HepG2 (cell line): ENCODE results near the gene TIPRL. TPM values are rescaled to one million over a fixed set of nuclear protein-coding genes. Genes with fewer than 3 reads are reported as not detected.

Experiments used
- ATAC-seq: fragments of 200-7000 bp; cut with Tn5 transposase; 3 replicates; pipeline ENCODE4 v1.9.1; 2020; ENCODE audit warnings: mild to moderate bottlenecking, moderate library complexity
- BruUV-seq: library from RNA; stranded (reverse); fragments of 400-500 nt; replicated peaks from 2 replicates; lab custom pipeline; 2021; lab: Mats Ljungman, UMichigan
- CTCF ChIA-PET: fragments of 300-600 bp; formaldehyde crosslinking; extraction: SDS; loops from one replicate; lab custom pipeline; 2021; ENCODE audit warnings: low total read pairs, inconsistent platforms, low intra/inter-chr PET ratio; lab: Yijun Ruan, JAX
- POLR2A ChIA-PET: fragments of 350-600 bp; sonication (Branson Sonifier 250); formaldehyde crosslinking; loops from one replicate; lab custom pipeline; 2020; ENCODE audit warnings: antibody characterized with exemption, inconsistent platforms; lab: Yijun Ruan, JAX
- DNase-seq: peaks from one replicate; pipeline ENCODE4 v3.0.0-alpha.2; 2015; ENCODE audit warnings: low spot score
- FAIRE-seq: peaks from 3 replicates; lab custom pipeline; 2011; peaks lifted over from hg19 to GRCh38; lab: Jason Lieb, UNC
- H2AFZ ChIP-seq: one replicate; pipeline ENCODE4 v1.6.1; 2011; ENCODE audit warnings: low read length, inconsistent platforms
- H3K27ac ChIP-seq: fragments of 300-600 bp; 3 replicates; pipeline ENCODE4 v1.8.0; 2011; ENCODE audit warnings: mixed run types, mild to moderate bottlenecking, mixed read lengths, low read length, inconsistent platforms; ENCODE audit not compliant: insufficient read depth; ENCODE audit errors: extremely low read length
- H3K27me3 ChIP-seq, 2 experiments: fragments of 200-600 bp in 1 of 2; 2 replicates in 1 of 2; 3 replicates in 1 of 2; pipeline versions ENCODE4 v1.6.0 to v1.8.0; 2011; ENCODE audit warnings: low read length in 2 of 2, mild to moderate bottlenecking in 2 of 2, moderate library complexity in 2 of 2, inconsistent platforms in 1 of 2; ENCODE audit not compliant: insufficient read depth in 2 of 2, control insufficient read depth in 1 of 2
- H3K36me3 ChIP-seq, 2 experiments: fragments of 200-600 bp in 1 of 2; replicated peaks in 1 of 2; 2 replicates in 1 of 2; 3 replicates in 1 of 2; pipeline versions ENCODE4 v1.5.1 to v1.8.0; 2011; ENCODE audit warnings: low read length in 2 of 2, inconsistent platforms in 1 of 2; ENCODE audit not compliant: insufficient read depth in 2 of 2, control insufficient read depth in 1 of 2
- H3K4me1 ChIP-seq: 2 replicates; pipeline ENCODE4 v1.5.1; 2012; ENCODE audit warnings: low read length, inconsistent platforms; ENCODE audit not compliant: insufficient read depth
- H3K4me2 ChIP-seq: 2 replicates; pipeline ENCODE4 v1.6.0; 2011; ENCODE audit warnings: low read depth, low read length, inconsistent platforms
- H3K4me3 ChIP-seq, 3 experiments: fragments of 200-600 bp in 1 of 3; sonication (generic), shearing (Covaris generic) in 1 of 3; replicated peaks in 1 of 3; 2 replicates each; pipeline ENCODE4 v1.5.1; 2011 to 2016; ENCODE audit warnings: low read length in 3 of 3, inconsistent platforms in 2 of 3, low read depth in 2 of 3, mild to moderate bottlenecking in 2 of 3, control low read depth in 1 of 3, mixed read lengths in 1 of 3; ENCODE audit not compliant: insufficient read depth in 1 of 3
- H3K79me2 ChIP-seq: one replicate; pipeline ENCODE4 v1.6.1; 2011; ENCODE audit warnings: low read length, inconsistent platforms; ENCODE audit not compliant: insufficient read depth
- H3K9ac ChIP-seq: 2 replicates; pipeline ENCODE4 v1.6.0; 2011; ENCODE audit warnings: mild to moderate bottlenecking, low read depth, low read length, inconsistent platforms; ENCODE audit not compliant: insufficient read depth
- H3K9me3 ChIP-seq: 2 replicates; pipeline ENCODE4 v1.5.1; 2012; ENCODE audit warnings: mild to moderate bottlenecking, low read length
- H4K20me1 ChIP-seq: 2 replicates; pipeline ENCODE4 v1.6.0; 2011; ENCODE audit warnings: inconsistent platforms, mild to moderate bottlenecking, low read length, moderate library complexity; ENCODE audit not compliant: insufficient read depth
- MAFF ChIP-seq: IDR thresholded peaks from 2 replicates; pipeline ENCODE4 v1.6.1; 2011; ENCODE audit warnings: low read depth, low read length, improper control_type of control experiment
- NFRKB ChIP-seq: fragments of 450-650 bp; IDR thresholded peaks from 2 replicates; pipeline ENCODE4 v1.6.1; 2017
- ZNF329 ChIP-seq: sonication (generic); formaldehyde crosslinking; IDR thresholded peaks from 2 replicates; pipeline ENCODE4 v1.9.0; 2021; ENCODE audit warnings: low read depth, mild to moderate bottlenecking, missing genetic modification reagents
- ZNF562 ChIP-seq: sonication (generic); formaldehyde crosslinking; IDR thresholded peaks from 2 replicates; pipeline ENCODE4 v1.8.0; 2022; ENCODE audit warnings: missing genetic modification reagents, borderline replicate concordance
- WGBS: methylation state at CpG from one replicate; pipeline ENCODE4 v1.1.6; 2017; ENCODE audit warnings: low lambda C conversion rate; 5-methylcytosine and 5-hydroxymethylcytosine counted together
- in situ Hi-C: cut with HindIII; loops from 2 replicates; pipeline ENCODE4 v1.10.0; 2017; ENCODE audit warnings: low pct_unique_long_range_greater_than_20kb; ENCODE audit not compliant: extremely low pct_ligation_motif_present
- intact Hi-C: fragments of 100-400 bp; cut with micrococcal nuclease; formaldehyde crosslinking; loops from one replicate; pipeline ENCODE4 v1.10.0; 2022; ENCODE audit not compliant: unreplicated experiment
- polyA plus RNA-seq, 8 experiments: library from polyadenylated mRNA; depleted of rRNA in 3 of 8; stranded (reverse) in 7 of 8; unstranded in 1 of 8; fragments of >200 nt; fragmentation: Illumina TruSeq in 4 of 8; extraction: Trizol in 4 of 8; gene quantifications; 2 replicates each; pipeline versions ENCODE4 v1.2.1 to v1.2.3, GENCODE V29; 2011 to 2016; ENCODE audit warnings: low read depth in 4 of 8, missing spikeins in 1 of 8, mixed read lengths in 1 of 8; ENCODE audit not compliant: insufficient read depth in 1 of 8
- total RNA-seq, 5 experiments: library from RNA; depleted of rRNA; stranded (reverse); fragments of >200 nt; fragmentation: Illumina TruSeq; extraction: Trizol; gene quantifications; 2 replicates each; pipeline ENCODE4 v1.2.3, GENCODE V29; 2016; ENCODE audit warnings: low read depth in 1 of 5
- TF ChIP-seq, protein P1 (sequence below): sonication (generic); formaldehyde crosslinking; IDR thresholded peaks from 2 replicates; pipeline ENCODE4 v1.4.0; 2020; ENCODE audit warnings: missing genetic modification reagents
- TF ChIP-seq, protein P2 (sequence below): sonication (generic); formaldehyde crosslinking; IDR thresholded peaks from 2 replicates; pipeline ENCODE4 v1.4.0; 2020; ENCODE audit warnings: mild to moderate bottlenecking, missing genetic modification reagents
- TF ChIP-seq, protein P3 (sequence below): sonication (generic); formaldehyde crosslinking; IDR thresholded peaks from 2 replicates; pipeline ENCODE4 v1.4.0; 2020; ENCODE audit warnings: missing genetic modification reagents, borderline replicate concordance
- TF ChIP-seq, protein P4 (sequence below): sonication (generic); formaldehyde crosslinking; IDR thresholded peaks from 2 replicates; pipeline ENCODE4 v1.4.0; 2020; ENCODE audit warnings: mild to moderate bottlenecking, missing genetic modification reagents

Gene TIPRL
- total and polyA plus RNA-seq, 2 of the 13 experiments (the other 11 are each of a cell fraction or from before 2014, with no cell fraction given), result 10.1 to 22.8 TPM

DNA sequence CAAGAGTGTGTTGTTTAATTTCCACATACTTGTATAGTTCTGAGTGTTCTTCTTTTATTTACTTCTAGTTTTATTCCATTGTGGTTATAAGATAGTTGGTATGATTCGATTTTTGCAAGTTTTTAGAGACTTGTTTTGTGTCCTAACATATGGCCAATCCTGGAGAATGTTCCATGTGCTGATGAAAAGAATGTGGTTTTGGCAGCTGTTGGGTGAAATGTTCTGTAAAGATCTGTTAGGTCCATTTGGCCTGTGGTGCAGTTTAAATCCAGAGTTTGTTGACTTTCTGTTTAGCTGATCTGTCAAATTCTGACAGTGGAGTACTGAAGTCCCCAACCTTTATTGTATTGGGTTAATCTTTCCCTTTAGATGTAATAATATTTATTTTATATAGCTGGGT is 19.5 kb upstream of the TIPRL start:
- Histone ChIP-seq H3K9me3 (peaks cover 19% of the 10 kb centered on the region; the same call in 1 of the 2 replicates), H3K36me3 (no peaks in the 10 kb centered on the region), H3K4me1 (no peaks in the 10 kb centered on the region), H3K9ac (no peak overlapping the region), H2AFZ (no peak overlapping the region), H3K79me2 (no peaks in the 10 kb centered on the region), H4K20me1 (no peaks in the 10 kb centered on the region), H3K4me3 (no peak overlapping the region), H3K27ac (no peak overlapping the region), H3K4me2 (no peak overlapping the region), H3K27me3 (no peaks in the 10 kb centered on the region)
- TF ChIP-seq, protein P1, sequence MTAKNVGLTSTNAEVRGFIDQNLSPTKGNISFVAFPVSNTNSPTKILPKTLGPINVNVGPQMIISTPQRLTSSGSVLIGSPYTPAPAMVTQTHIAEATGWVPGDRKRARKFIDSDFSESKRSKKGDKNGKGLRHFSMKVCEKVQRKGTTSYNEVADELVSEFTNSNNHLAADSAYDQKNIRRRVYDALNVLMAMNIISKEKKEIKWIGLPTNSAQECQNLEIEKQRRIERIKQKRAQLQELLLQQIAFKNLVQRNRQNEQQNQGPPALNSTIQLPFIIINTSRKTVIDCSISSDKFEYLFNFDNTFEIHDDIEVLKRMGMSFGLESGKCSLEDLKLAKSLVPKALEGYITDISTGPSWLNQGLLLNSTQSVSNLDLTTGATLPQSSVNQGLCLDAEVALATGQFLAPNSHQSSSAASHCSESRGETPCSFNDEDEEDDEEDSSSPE (CRISPR knock-in tag), result no peak
- TF ChIP-seq, protein P2, sequence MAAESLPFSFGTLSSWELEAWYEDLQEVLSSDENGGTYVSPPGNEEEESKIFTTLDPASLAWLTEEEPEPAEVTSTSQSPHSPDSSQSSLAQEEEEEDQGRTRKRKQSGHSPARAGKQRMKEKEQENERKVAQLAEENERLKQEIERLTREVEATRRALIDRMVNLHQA (CRISPR knock-in tag), result no peak
- TF ChIP-seq, protein P3, sequence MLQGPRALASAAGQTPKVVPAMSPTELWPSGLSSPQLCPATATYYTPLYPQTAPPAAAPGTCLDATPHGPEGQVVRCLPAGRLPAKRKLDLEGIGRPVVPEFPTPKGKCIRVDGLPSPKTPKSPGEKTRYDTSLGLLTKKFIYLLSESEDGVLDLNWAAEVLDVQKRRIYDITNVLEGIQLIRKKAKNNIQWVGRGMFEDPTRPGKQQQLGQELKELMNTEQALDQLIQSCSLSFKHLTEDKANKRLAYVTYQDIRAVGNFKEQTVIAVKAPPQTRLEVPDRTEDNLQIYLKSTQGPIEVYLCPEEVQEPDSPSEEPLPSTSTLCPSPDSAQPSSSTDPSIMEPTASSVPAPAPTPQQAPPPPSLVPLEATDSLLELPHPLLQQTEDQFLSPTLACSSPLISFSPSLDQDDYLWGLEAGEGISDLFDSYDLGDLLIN (CRISPR knock-in tag), result no peak
- TF ChIP-seq ZNF562 (CRISPR knock-in tag), result no peak
- no peak for TF ChIP-seq NFRKB
- TF ChIP-seq ZNF329 (CRISPR knock-in tag), result no peak
- TF ChIP-seq MAFF, result no peak
- TF ChIP-seq, protein P4, sequence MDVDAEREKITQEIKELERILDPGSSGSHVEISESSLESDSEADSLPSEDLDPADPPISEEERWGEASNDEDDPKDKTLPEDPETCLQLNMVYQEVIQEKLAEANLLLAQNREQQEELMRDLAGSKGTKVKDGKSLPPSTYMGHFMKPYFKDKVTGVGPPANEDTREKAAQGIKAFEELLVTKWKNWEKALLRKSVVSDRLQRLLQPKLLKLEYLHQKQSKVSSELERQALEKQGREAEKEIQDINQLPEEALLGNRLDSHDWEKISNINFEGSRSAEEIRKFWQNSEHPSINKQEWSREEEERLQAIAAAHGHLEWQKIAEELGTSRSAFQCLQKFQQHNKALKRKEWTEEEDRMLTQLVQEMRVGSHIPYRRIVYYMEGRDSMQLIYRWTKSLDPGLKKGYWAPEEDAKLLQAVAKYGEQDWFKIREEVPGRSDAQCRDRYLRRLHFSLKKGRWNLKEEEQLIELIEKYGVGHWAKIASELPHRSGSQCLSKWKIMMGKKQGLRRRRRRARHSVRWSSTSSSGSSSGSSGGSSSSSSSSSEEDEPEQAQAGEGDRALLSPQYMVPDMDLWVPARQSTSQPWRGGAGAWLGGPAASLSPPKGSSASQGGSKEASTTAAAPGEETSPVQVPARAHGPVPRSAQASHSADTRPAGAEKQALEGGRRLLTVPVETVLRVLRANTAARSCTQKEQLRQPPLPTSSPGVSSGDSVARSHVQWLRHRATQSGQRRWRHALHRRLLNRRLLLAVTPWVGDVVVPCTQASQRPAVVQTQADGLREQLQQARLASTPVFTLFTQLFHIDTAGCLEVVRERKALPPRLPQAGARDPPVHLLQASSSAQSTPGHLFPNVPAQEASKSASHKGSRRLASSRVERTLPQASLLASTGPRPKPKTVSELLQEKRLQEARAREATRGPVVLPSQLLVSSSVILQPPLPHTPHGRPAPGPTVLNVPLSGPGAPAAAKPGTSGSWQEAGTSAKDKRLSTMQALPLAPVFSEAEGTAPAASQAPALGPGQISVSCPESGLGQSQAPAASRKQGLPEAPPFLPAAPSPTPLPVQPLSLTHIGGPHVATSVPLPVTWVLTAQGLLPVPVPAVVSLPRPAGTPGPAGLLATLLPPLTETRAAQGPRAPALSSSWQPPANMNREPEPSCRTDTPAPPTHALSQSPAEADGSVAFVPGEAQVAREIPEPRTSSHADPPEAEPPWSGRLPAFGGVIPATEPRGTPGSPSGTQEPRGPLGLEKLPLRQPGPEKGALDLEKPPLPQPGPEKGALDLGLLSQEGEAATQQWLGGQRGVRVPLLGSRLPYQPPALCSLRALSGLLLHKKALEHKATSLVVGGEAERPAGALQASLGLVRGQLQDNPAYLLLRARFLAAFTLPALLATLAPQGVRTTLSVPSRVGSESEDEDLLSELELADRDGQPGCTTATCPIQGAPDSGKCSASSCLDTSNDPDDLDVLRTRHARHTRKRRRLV (CRISPR knock-in tag), result no peak
- no peak for ATAC-seq
- no peak for FAIRE-seq
- ChIA-PET POLR2A (no interaction called here), CTCF (no interaction called here)
- no TSS peak for BruUV-seq
- intact Hi-C loops (no loop called here), in situ Hi-C loops (no loop called here)
- 3% methylated on average over 1 of the region's 1 CpG for WGBS
- DNase-seq, result no peak
